Measurements from ENCODE around the gene EPHB3.

Gene EPHB3

DNA sequence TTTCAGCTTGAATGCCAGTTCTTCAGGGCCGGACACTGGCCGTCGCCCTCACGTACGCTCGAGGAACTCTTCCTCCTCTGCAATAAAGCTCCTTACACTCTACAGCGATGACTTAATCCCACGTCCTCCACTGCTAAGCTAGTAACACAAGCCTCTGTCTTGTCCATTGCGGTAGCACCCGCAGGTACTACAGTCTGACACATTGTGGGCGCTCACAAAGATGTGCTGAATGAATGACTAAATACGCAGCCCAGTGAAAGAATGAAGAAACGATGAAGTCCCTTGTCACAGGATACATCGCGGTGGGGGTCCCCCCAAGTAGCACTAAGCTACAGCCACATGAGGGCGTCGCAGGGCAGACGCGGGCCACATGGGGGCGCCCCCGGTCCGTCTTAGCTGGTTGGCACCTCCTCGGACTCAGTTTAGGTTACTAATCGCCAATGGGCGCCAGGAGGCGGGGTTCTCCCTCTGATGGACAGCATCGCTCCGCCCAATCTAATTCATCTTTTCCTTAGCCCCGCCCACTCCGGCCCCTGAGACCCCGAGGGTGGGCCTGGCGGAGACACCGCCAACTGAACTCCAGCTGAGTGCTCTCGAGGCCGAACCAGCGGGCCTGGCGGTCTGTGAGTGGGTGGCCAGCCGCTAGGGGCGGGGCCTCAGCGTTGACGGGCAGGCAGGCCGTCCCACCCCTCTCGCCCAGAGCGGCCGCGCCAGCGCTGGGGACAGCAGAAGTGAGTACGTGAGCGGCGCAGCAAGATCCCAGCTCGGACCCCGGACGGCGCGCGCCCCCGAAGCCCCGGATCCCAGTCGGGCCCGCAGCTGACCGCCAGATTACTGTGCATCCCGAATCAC lies at the start of gene EPHB3:
Gene EPHB3 (plus strand): TSS at position 725 of the 852 bp plus-strand sequence. CDS start 451 bp downstream, outside the sequence.
- DNase-seq (ENCODE audit: low spot score): peak; percentile 100

DNA sequence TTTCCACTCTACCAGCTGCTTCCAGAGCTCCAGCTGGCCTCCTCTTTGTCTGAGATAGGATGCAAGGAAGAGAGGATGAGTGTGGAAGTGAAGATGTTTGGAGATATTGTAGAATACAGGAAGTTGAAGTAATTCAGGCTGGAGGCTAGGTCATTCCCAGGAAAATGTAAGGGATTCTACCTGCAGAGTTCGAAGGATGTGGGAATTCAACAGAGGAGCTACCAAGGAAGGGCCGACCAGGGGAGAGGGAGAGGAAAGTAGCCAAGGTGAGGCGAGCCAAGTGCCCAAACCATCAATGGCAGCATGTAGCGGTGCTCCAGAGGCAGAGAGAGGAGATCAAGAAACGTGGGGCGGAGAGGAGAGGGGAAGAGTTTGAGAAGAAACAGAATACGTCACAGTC lies 49.0 kb upstream of the EPHB3 start:
- DNase-seq (ENCODE audit: low spot score): no peak

DNA sequence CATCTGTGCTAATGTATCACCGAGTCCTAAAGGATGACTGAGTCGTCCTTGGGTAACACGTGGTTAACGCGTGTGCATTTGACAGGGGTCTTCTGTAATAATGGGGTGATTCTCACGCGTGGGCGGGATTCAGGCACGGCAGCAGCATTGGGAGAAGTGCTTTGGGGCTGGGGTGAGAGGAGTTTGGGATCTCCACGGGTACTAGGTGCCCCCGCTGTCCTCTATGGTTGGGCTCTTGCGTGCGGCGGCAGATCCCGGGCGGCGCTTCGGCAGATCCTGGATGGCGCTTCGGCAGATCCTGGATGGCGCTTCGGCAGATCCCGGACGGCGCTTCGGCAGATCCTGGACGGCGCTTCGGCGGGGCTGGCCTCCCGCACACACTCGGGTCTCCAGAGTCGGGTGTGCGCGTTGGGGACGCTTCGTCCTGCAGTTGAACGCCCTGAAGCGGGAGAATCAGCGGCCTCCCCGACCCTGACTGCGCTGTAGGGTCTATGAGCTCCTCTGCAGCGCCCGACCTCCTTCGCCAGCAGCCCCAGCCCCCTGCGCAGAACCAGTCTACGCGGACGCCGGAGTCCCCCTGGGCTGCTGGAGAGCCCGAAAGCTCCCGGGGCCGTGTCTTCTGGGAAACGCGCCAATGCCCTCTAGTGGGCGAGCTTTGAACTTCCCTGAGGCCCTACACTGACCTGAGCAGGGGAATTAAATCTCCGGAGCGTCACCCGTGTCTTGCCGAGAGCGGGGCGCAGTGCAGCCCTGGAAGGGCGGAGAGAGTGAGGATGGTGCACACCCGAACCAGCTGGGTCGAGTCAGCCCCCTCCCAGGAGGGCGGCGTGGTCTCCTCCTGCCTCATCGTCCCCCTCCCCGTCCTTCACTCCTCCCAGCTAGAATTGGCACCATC lies 48.1 kb upstream of the EPHB3 start:
- peak; percentile 94 for DNase-seq (ENCODE audit: low spot score)

DNA sequence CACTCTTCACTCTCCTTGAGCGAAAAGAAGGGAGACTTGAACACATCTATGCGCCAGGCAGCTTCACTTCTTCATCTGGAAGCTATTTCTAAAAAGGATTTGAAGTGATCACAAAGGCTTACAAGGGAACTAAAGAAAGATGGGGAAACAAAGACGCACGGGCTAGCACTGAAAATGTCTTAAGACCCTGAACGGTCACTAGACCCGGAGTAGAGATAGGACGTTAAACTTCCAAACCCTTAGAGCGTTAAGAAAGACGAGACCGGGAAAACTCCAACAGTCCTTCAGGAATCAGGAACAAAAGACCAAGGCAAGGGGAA lies 47.5 kb upstream of the EPHB3 start:
- DNase-seq (ENCODE audit: low spot score): no peak

DNA sequence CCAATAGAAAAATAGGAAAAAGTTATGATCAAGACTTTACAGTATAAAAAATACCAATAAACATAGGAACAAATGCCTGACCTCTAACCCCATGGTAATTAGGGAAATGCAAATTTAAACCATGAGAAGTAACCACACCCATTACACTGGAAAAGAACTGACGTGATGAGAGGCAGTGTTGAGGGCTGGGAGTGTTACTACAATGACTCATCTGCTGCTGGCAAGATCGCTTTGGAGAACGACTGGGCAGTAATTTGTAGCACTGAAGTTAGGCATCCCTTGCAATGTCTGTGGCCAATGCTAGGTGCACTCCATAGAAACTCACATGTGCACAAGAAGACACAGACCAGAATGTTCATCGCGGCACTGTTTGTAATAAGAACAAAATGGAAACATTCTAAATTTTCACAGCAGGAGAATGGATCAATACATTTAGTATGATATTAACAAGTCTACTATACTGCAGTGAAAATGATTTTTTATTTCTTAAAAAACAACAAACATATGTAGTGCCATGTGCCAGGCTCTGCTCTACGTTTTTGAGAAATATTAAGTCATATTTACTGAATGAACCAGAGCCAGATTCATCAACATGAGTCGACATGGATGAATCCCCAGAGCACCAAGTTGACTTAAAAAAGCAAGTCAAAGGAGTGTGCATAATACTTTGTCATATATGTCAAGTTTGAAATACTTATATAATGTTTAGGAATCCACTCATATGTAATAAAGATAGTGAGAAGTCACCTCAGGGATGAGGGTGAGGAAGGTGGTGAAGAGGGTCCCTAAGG lies 37.6 kb upstream of the EPHB3 start:
- DNase-seq (ENCODE audit: low spot score): no peak

DNA sequence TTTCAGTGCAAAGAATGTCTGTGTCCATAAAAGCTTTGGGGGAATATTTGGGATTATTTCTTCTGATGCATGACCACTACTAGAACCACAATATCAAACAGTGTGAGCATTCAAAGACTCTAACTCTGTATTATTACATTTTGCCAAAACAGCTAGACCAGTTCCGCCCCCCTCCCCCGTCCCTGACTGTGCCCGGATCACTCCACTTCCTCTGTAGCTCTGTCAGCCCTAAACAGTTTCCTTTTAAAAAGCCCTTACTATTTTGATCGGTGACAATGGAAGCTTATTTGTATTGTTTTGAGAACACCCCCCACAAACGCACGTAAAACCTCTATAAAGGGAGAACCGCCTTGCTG lies 36.6 kb upstream of the EPHB3 start:
- no peak for DNase-seq (ENCODE audit: low spot score)

DNA sequence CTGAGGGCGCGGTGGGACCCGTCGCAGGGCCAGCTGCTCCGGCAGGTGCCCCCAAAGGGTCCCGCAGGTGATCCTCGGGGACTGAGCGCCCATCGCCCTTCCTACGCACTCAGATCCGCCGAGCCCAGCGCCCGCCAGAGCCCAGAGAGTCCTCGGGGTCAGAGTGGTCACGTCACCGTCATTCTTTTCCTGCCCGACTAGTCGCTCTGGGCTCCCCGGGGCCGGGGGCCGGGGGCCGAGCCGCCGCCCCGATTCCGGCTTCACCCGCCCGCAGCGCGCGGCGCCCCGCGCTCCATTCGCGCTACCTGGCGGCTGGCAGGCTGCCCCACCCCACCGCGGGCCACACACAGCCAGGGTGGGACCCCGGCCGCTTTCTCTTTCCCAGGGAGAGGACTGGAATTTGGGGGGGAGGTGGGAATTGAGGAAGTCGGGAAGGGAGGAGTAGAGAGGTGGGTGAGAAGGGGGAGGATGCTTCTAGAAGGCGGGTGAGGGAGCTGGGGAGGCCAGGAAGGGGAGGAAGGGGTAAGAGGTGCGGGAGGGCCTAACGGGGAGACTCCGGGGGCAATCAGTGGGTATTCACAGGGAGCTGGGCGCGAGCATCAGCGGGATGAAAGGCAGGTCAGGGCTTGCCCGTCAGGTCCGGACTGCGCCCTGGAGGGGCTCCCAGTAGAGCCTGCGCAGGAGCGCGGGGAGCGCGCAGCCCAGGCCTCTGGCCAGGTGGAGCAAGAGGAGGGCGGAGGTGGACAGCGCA lies 36.1 kb upstream of the EPHB3 start:
- peak; percentile 74 for DNase-seq (ENCODE audit: low spot score)

DNA sequence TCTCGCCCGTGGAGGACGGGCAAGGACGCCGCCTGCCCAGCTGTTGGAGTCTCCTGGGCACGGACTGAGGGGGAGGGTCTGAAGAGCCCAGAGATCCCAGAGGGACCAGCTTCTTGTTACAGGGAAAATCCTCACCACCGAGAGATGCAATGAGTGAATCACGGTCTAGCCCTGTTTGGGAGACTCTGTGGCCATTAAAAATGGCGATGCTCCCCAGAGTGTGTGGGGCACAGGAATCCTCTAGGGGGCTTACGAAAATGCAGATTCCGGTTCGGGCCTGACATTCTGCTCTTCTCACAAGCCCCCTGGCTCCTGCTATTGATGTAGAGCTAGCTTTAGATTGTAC lies 35.5 kb upstream of the EPHB3 start:
- no peak for DNase-seq (ENCODE audit: low spot score)

DNA sequence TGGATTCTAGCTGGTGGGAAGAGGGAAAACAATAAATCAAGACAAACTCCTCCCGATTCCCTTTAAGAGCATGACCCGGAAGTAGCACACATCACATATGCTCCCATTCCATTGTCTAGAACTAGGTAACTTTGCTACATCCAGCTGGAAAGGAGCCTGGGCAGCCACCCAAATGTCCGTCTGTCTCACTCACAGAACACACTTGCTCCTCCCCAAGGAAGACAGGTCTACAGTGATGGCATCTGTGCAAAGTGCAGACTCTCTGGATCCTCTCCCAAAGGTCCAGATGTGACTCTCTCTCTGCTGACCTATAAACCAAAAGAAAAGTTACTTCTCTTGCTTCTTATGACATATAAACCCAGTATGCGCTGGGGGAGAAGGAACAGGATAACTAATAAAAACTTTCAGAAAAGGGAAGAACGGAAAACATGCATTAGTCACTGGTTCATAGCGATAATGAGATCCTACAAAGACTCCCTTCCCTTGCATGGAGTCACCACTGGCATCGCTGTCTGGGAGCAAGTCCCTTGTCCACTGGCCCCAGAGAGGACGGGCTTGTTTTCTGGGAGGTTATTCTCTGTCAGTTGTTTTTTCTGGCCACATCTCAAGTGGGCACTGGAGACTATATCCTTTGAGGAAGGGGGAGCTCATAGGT lies 29.8 kb upstream of the EPHB3 start:
- DNase-seq (ENCODE audit: low spot score): no peak

DNA sequence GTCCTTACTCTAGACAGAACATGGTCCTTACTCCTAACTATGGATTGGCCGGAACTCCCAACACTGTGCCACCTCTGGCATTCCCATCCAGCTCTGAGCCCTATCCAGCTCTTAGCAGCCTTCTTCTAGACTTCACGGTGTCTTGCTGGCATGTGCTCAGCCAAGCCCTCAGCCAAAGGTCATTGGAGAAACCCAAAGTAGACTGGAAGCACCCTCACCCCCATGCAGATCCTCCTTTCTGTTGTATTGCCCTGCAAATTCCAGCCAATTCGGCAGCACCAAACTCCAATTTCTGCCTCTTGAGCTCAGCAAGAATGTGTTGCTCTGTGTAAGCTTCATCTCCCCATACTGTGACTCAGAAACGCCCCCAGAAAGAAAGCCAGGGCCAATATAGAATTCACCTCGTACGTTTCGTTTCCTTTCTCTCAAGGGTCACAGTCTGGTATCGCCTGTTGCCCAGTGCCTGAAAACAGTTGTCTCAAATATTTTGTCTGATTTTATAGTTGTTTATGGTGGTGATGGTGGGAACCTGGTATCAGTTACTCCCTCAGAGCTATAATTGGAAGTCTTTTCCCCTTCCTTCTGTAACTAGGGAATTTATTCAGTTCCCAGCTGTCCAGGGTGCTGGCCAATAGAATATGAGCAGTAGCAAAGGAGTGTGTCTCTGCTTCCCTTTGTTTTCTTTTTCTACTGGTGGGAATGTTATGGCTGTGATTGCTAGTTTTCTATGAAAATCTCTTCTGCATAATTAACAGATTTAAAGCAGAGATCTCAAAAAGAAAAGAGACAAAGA lies 28.4 kb upstream of the EPHB3 start:
- DNase-seq (ENCODE audit: low spot score): no peak

DNA sequence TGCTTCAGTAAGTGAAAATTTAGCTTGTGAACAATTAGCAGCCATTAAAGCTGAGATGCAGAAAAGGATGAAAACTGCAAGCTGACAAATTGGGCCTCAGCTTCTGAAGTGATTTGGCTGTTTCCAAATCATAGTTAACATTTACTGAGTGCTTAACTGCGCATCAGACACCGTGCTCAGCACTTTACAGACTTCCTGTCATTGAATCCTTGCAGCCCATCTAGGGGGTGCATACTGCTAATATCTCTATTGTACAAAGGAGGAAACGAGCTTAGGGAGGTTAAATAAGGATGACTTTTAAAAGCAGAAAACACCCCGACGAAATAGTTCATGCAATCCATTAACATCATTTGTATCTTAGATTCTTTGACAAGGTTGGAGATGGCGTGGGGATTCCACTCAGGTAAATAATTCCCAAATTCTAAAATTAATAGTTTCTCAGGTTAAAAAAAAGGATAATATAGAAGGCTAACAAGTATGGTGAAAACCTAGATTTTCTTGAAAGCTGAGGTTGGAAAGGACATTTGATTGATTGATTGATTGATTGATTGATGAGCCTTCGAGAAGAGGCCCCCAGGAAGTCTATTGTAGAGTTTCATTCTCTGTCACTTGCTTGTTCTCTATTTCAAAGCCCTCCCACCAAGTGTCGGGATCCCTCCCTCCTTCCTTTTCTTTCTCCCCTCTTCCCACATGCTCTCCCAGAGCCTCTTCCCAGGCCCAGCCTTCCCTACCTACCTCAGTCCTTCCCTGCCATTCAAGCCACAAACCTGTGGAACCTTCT lies 23.5 kb upstream of the EPHB3 start:
- peak; percentile 20 for DNase-seq (ENCODE audit: low spot score)

DNA sequence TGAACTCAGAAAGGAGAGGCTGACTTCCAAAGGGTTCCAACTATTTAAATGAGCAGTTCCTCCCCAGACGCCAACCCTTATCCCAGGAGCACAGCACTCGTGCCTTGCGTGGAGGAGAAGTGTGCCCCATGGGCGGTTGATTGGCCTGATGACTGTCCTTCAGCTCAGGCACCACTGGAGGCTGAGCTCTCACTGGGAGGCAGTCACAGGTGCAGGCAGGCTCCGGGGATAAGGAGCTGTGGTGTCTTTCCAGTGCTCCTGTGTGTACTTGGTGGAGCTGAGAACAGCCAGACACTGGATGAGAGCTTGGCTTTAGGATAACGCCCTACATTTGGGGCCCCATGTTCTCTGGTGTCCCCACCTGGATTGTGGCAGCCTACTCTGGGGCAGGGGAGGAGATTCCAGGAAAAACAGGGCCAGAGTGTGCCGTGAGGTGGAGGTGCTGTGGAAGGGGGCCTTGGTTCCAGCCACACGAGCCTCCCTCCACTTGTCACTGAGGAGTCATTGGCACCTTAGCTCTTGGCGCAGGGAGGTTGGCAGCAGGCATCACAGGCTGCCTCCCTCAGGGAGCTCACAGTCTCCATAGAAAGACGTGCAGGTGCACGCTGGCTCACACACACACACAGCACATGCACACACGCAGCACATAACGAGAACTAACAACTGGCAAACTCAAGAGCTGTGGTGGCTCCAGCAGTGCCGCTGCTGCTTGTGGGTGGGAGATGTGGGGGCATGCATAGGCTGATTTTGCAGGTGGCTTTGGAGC lies 22.7 kb upstream of the EPHB3 start:
- no peak for DNase-seq (ENCODE audit: low spot score)

DNA sequence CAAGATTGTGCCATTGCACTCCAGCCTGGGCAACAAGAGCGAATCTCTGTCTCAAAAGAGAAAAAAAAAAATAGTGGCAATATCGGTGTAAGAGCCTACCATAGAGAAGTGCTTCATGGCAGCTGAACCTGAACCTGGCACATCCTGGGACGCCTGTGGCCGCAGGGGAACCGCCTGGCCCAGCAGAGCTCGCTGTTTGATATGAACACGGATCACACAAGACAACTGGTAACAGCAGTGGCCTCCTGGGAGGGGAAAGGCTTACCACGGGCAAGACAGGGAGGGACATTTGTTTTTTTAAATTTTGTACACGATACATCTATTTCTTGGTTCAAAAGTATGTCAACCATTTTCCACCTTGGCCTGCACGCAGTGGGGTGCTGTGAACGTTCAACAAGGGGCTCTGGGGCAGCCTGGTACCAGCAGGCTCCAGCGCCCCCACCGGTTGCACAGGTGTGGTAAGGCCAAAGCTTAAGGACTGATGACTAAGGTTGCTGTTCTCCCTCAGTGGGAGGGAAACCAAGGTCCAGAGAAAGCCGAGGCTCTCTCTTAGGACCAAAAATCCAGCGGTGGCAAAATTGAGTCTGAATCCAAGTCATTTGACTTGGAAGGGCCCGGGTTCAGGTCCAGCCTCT lies 21.7 kb upstream of the EPHB3 start:
- no peak for DNase-seq (ENCODE audit: low spot score)

DNA sequence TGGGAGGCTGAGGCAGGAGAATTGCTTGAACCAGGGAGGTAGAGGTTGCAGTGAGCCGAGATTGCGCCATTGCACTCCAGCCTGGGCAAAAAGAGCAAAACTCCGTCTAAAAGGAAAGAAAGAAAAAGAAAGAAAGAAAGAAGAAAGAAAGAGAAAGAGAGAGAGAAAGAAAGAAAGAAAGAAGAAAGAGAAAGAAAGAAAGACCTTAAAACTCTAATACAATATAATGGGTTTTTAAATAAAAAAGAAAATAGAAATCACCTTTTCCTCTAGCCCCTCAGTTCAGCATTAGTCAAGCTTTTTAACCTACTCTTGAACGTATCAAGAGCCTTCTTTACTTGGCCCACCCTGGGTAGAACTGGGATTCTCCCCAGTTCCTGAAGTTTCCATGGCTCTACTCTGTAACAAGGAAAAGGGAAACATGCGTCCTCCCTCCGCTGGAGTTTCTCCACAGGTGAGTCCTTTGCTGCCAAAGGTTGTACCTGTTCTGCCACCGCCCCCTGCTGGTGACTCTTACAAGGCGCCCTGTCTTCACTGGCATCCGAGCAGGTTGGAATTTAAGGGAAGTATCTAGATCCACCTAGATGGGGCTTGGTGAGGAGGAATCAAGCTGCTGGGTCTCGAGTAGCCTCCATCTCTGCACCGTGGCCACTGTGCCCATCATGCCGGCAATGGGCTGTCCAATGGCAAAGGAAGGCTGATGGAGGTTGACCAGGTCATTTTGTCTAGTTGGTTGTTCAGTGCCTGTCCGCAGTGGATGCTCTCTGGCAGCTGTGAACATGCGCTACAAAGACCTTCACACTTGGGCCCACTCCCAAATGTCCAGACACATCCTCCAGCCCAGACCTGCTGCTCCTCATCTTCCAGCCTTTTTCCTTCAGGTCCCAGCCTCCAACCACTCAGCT lies 20.6 kb upstream of the EPHB3 start:
- peak; percentile 79 for DNase-seq (ENCODE audit: low spot score)

DNA sequence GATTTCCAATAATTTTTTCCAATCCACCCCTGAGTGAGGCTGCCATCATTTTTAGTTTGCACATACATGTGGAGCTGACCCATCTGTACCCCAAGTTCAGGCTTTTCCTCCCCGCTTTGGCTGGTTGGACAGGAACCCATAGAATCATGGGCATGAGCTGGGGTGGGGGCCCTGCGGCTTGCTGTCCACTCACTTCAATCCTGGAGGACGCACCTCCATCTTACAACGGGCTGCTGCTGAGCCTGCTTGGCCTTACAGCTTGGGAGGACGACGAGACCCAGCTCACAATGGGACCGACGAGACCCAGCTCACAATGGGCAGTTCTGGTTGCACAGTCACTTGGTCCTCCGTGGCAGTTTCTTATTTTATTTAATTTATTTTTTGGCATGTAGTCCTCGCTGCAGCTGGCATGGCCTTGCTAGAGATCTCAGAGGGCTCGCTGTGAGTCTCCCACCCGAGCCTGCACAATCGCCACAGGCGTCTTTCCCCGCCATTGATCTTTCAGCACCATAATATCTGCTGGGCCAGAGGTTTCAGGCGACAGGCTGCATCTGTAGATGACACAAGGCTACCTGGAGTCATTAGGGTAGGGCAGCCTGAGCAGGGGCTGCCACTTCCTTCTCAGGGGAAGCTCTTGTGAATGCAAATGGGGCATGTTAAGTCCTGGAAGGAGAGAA lies 19.6 kb upstream of the EPHB3 start:
- DNase-seq (ENCODE audit: low spot score): peak; percentile 40

DNA sequence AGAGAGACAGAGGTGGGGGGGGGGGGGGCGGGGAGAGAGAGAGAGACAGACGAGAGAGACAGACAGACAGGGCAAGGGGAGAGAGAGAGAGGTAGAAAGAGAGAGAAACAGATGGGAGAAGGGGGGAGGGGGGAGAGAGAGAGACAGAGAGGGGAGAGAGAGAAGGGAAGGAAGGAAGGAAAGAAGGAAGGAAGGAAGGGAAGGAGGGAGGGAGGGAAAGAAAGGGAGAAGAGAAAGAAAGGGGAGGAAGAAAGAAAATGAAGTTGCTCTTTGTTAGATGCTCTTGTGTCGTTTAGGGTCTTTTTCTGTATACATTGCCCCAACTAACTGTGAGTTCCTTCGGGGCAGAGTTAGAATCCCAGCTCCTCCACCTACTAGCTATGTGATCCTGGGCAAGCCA lies 19.0 kb upstream of the EPHB3 start:
- DNase-seq (ENCODE audit: low spot score): peak; percentile 10

DNA sequence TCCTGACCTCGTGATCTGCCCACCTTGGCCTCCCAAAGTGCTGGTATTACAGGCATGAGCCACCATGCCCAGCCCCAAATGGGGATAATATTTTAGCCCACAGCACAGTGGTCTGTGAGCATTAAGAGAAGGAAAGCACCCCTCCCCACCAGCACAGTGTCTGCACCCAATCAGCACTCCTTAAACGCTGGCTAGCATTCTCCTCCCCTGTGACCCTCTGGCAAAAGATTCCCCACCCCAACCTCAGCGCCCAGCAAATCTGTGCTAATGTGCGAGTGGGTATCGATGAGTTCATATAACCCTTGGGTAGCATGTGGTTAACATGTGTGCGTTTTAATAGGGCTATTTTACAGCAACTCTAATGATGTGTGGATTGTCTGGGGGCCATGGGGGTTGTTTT lies 18.3 kb upstream of the EPHB3 start:
- no peak for DNase-seq (ENCODE audit: low spot score)
